Inflammatory macrophage (primary cell): ENCODE results near the gene DIAPH1.

Experiments
- DNase-seq, 2 donors: peaks; one replicate each; pipeline ENCODE4 v3.0.0-alpha.2; 2020 to 2022
- total RNA-seq, 18 experiments: gene quantifications; one replicate each; lab custom pipeline; 2026; ENCODE audit warnings: mixed read lengths in 6 of 18, inconsistent platforms in 2 of 18; lab: John Stamatoyannopoulos, UW

The DIAPH1 gene
- 62.1 to 395 (median 148) reads per million in 18 experiments for total RNA-seq

GRCh38 chr5:141618804-141619554, at the start of gene DIAPH1:
DIAPH1 (minus strand) TSS chr5:141619000; CDS start chr5:141618914, 86 bp downstream.
- peak; percentile 96 to 97 for DNase-seq

GRCh38 chr5:141665995-141666940, 47.5 kb upstream of the DIAPH1 start:
- DNase-seq: no peak

- DNase-seq: peak; percentile 77 to 79
These were observed 46.1 kb upstream of the DIAPH1 start for GRCh38 chr5:141664733-141665461.

GRCh38 chr5:141663506-141663905, 44.7 kb upstream of the DIAPH1 start:
- DNase-seq: no peak

- DNase-seq: no peak
These were observed 43.2 kb upstream of the DIAPH1 start for GRCh38 chr5:141662028-141662427.

- DNase-seq: peak; percentile 13 to 42
These were observed 39.2 kb upstream of the DIAPH1 start for GRCh38 chr5:141657937-141658545.

GRCh38 chr5:141657404-141657803, 38.6 kb upstream of the DIAPH1 start:
- DNase-seq: no peak

- no peak for DNase-seq
These were observed 37.6 kb upstream of the DIAPH1 start for GRCh38 chr5:141656396-141656795.

- no peak for DNase-seq
These were observed 36.2 kb upstream of the DIAPH1 start for GRCh38 chr5:141655020-141655419.

- DNase-seq: no peak
These were observed 35.5 kb upstream of the DIAPH1 start for GRCh38 chr5:141654298-141654697.

GRCh38 chr5:141651728-141652105, 32.9 kb upstream of the DIAPH1 start:
- DNase-seq: no peak

- DNase-seq: peak; percentile 85 to 90
These were observed 32.3 kb upstream of the DIAPH1 start, which contains the start of gene FCHSD1 for GRCh38 chr5:141650851-141651727. FCHSD1 (minus strand) TSS chr5:141651418; CDS start chr5:141651368, 50 bp downstream.

GRCh38 chr5:141649972-141650371, 31.2 kb upstream of the DIAPH1 start:
- no peak for DNase-seq

GRCh38 chr5:141649056-141649688, 30.4 kb upstream of the DIAPH1 start:
- DNase-seq: no peak

GRCh38 chr5:141647851-141648250, 29.1 kb upstream of the DIAPH1 start:
- no peak for DNase-seq

GRCh38 chr5:141647242-141647641, 28.4 kb upstream of the DIAPH1 start:
- DNase-seq: no peak

- no peak for DNase-seq
These were observed 27.2 kb upstream of the DIAPH1 start for GRCh38 chr5:141646026-141646425.

- DNase-seq: peak in 1 of 2 donors; percentile 24
These were observed 23.0 kb upstream of the DIAPH1 start for GRCh38 chr5:141641634-141642267.

- no peak for DNase-seq
These were observed 21.9 kb upstream of the DIAPH1 start for GRCh38 chr5:141640698-141641097.

- DNase-seq: no peak
These were observed 21.2 kb upstream of the DIAPH1 start for GRCh38 chr5:141640051-141640415.
